Effector memory CD8-positive, alpha-beta T cell (primary cell): ENCODE results near the gene OTUD5.
"Not testable (repeated sequence)": the region's sequence is repeated elsewhere in the genome, so short reads cannot be mapped to it uniquely, and the experiment has no call there.

Experiments used
- ATAC-seq: fragments of 150-1000 bp; cut with Tn5 transposase; replicated peaks from 2 replicates; pipeline ENCODE4 v1.10.0; 2021; ENCODE audit warnings: mild to moderate bottlenecking, moderate library complexity
- DNase-seq, 3 experiments: peaks; one replicate each; pipeline ENCODE4 v3.0.0; 2021
- H3K27ac Mint-ChIP-seq, 2 donors: one replicate each; pipeline ENCODE4 v1.8.0; 2022; ENCODE audit warnings: mild to moderate bottlenecking in 2 of 2, mixed read lengths in 2 of 2, moderate library complexity in 2 of 2
- H3K27me3 Mint-ChIP-seq, 2 donors: one replicate each; pipeline ENCODE4 v1.8.0; 2022; ENCODE audit warnings: mixed read lengths in 2 of 2
- H3K36me3 Mint-ChIP-seq: one replicate; pipeline ENCODE4 v1.8.0; 2022; ENCODE audit warnings: mild to moderate bottlenecking, moderate library complexity, mixed read lengths; ENCODE audit not compliant: insufficient read depth
- H3K4me1 Mint-ChIP-seq, 2 donors: one replicate each; pipeline ENCODE4 v1.8.0; 2022; ENCODE audit warnings: low read depth in 2 of 2, mixed read lengths in 2 of 2
- H3K4me3 Mint-ChIP-seq, 2 donors: one replicate each; pipeline ENCODE4 v1.8.0; 2022; ENCODE audit warnings: mild to moderate bottlenecking in 2 of 2, mixed read lengths in 2 of 2, moderate library complexity in 2 of 2
- H3K9me3 Mint-ChIP-seq, 2 donors: one replicate each; pipeline ENCODE4 v1.8.0; 2022; ENCODE audit warnings: mixed read lengths in 2 of 2

The OTUD5 gene

DNA sequence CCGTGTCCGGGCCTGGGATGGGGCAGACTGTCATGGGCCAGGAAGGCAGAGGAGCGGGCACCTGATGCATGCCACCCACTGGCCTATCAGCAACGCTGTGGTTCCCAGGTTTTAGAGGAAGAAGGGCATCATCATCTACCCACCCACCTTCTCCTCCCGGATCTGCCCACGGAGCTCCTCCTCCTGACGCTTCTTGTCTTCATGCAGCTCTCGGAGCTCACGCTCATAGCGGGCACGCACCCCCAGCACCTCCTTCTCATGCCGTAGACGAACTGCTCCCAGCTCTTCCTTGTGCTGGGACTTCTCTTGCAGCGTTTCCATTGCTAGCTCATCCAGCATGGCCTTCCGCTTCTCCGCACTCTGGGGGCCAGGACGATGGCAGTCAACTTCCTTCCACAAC lies 25.7 kb upstream of the OTUD5 start:
- Mint-ChIP-seq H3K4me3 (no peak overlapping the region), H3K9me3 (no peaks in the 10 kb centered on the region), H3K27ac (no peak overlapping the region), H3K27me3 (no peaks in the 10 kb centered on the region), H3K4me1 (peaks cover 0 to 4% of the 10 kb centered on the region in 2 donors), H3K36me3 (peaks cover 63% of the 10 kb centered on the region)
- DNase-seq (no peak), ATAC-seq (no peak)

DNA sequence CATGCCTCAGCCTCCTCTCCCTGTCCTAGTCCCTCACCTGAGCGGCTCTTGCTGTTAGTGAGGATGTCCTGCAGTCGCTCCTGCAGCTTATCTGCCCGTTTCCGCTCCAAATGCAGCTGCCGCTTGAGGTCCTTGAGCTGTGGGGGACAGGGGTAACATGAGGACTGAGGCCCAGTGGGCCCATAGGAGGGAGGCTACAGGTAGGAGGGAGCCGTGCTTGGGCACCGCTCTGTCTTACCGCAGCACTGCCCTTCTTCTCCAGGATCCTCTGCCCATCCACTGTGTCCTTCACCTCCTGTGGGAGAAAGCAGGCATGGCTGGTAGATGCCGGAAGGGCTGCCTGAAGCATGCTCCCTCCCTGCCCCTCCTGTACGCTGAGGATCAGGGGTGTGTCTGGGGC lies 23.8 kb upstream of the OTUD5 start:
- DNase-seq = no peak
- Mint-ChIP-seq H3K4me3 (no peak overlapping the region), H3K9me3 (no peaks in the 10 kb centered on the region), H3K4me1 (peaks cover 0 to 4% of the 10 kb centered on the region in 2 donors), H3K27me3 (no peaks in the 10 kb centered on the region), H3K27ac (peak overlapping the region in 1 of 2 donors; percentile 15), H3K36me3 (peaks cover 75% of the 10 kb centered on the region)
- no peak for ATAC-seq

DNA sequence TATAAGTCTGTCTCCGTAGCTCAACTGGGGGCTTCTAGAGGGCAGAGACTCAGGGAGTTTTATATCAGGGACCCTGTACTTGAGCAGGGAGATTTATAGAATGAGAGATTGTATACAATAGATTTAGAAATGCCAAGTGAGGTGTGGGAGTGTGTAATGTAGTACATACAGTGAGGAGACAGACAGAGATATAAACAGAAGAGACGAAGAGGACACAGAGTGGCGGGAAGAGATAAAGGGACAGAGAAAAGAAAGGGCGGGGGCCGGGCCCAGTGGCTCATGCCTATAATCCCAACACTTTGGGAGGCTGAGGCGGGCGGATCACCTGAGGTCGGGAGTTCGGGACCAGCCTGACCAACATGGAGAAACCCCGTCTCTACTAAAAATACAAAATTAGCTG lies 22.9 kb upstream of the OTUD5 start:
- not testable (repeated sequence) for ATAC-seq, H3K9me3 Mint-ChIP-seq
- H3K36me3 Mint-ChIP-seq = peaks cover 83% of the 10 kb centered on the region

DNA sequence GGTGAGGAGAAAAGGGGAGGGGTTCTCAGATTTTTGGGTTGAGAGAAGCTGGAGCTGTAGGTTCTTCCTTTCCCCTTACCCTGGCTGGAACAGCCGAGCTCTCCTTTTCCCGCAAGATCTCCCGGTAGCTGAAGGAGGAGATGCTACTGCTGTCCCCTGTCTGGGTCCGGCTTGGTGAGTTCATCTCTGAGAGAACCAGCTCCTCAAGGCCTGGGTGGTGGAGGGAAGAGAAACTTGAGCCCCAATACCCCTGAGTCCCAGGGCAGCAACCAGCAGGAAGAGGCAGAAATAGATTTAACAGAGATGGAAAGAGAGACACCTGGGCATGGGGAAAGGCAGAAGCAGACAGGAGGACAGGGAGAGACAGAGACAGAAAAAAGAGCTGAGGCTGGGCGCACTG lies 20.8 kb upstream of the OTUD5 start:
- ATAC-seq = no peak
- Mint-ChIP-seq H3K27ac (no peak overlapping the region), H3K27me3 (no peaks in the 10 kb centered on the region), H3K4me3 (no peak overlapping the region), H3K9me3 (no peaks in the 10 kb centered on the region), H3K4me1 (peaks cover under 1 to 2% of the 10 kb centered on the region in 2 donors), H3K36me3 (peaks cover 74% of the 10 kb centered on the region)
- DNase-seq = no peak

More for the DNA sequence above, 22.9 kb upstream of the OTUD5 start:
- H3K4me3 Mint-ChIP-seq, H3K27me3 Mint-ChIP-seq, H3K4me1 Mint-ChIP-seq, DNase-seq: not testable (repeated sequence)
- H3K27ac Mint-ChIP-seq = peak overlapping the region in 1 of 2 donors; percentile 57

DNA sequence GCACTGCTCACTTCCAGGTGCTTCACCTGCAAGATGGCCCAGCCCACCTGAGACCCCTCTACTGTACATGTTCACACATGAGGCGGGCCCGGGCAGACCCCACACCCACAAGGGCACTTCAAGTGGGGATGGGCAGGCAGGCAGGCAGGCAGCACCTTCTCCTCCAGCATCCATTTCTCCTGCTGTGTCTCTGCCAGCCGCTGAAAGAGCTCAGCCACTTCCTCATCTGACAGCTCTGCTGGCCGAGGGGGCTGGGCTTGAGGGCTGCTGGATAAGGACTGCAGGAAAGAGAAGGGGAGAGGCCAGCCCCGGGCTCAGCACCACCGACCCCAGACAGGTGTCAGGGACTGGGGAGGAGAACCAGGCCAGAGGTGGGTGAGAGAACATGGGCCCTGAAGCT lies 18.7 kb upstream of the OTUD5 start:
- ATAC-seq = no peak
- no peaks in the 10 kb centered on the region for H3K9me3 Mint-ChIP-seq
- H3K27me3 Mint-ChIP-seq = no peaks in the 10 kb centered on the region
- no peak for DNase-seq
- H3K36me3 Mint-ChIP-seq = peaks cover 63% of the 10 kb centered on the region
- peak overlapping the region in 1 of 2 donors; percentile 18 for H3K27ac Mint-ChIP-seq
- H3K4me1 Mint-ChIP-seq = peaks cover 7 to 14% of the 10 kb centered on the region in 2 donors
- H3K4me3 Mint-ChIP-seq = no peak overlapping the region

DNA sequence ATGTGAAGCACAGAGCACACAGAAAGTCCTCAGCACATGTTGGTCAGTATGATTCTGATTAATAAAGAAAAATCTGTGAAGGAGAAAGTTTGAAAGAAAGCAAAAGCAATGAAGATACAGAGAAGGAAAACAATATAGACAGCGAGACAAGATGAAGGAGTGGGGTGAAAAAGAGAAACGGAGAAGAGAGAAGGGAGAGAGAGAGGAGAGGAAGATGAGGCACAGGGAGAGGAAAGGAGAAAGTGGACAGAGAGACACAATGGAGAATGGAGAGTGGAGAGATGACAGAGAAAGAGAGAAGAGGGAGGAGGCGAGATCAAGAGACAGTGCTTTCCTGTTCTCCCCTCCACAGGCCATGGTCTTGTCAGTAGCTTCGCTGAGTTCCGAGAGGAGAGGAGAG lies 18.1 kb upstream of the OTUD5 start:
- no peak for ATAC-seq
- H3K9me3 Mint-ChIP-seq = no peaks in the 10 kb centered on the region
- no peaks in the 10 kb centered on the region for H3K27me3 Mint-ChIP-seq
- H3K4me3 Mint-ChIP-seq = no peak overlapping the region
- H3K36me3 Mint-ChIP-seq = peaks cover 60% of the 10 kb centered on the region
- peak overlapping the region in 1 of 2 donors; percentile 18 for H3K27ac Mint-ChIP-seq
- DNase-seq = no peak
- H3K4me1 Mint-ChIP-seq = peaks cover 11 to 19% of the 10 kb centered on the region in 2 donors

DNA sequence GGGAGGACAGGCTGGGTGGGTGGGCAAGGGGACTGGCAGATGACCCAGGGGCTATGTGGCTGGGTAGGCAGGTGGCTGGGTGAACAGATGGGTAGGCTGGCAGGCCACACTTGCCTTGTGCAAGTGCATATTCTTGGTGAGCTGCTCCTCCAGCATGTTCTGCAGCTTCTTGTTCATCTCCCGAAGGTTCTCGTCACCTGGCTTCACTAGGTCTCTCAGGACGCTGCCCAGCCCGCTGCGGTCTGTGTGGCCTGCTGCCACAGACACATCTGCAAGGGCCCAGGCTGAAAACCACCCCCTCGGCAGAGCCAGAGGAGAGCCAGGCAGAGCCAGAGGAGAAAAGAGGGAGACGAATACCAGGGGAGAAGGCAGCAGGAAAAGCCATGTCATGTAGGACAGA lies 17.6 kb upstream of the OTUD5 start:
- ATAC-seq = no peak
- Mint-ChIP-seq H3K27ac (no peak overlapping the region), H3K27me3 (no peaks in the 10 kb centered on the region), H3K9me3 (no peaks in the 10 kb centered on the region), H3K4me1 (peaks cover 11 to 19% of the 10 kb centered on the region in 2 donors), H3K36me3 (peaks cover 57% of the 10 kb centered on the region), H3K4me3 (no peak overlapping the region)
- no peak for DNase-seq

DNA sequence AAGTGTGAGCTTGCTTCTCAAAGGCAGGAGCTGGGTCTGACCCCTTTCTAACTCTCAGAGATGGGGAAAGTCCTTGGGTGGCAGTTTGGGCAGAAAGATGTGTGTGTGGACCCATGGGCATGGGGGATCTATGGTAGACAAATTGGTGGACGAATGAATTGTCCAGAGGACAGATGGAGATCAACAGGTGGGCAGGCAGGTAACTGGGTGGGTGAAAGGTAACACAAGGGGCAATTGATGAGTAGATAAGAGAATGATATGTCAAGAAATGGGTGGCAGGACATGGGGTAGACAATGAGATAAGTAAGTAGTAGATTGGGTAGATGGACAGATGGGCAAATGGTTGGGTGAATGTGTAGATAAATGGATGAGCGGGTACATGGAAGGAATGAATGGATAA lies 17.2 kb upstream of the OTUD5 start:
- H3K36me3 Mint-ChIP-seq = peaks cover 52% of the 10 kb centered on the region

DNA sequence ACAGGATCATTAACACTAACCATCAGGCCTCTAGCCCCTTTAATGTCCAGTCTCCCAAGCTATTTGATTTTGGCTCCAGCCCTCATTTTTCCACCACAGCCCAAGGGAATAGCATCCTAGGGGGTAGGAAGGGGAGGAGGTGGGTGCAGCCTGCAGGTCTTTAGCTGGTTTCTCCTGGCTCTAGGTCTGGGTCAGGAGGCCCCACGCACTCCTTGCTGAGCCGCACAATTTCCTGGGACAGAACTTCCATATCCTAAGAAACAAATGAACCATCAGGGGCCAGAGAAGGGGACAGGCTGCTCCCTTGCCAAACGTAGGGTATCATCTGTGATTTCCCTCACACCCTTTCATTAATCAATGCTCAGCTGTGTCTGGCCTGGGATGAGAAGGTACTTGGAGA lies 16.6 kb upstream of the OTUD5 start:
- no peak overlapping the region for H3K4me3 Mint-ChIP-seq
- no peak for ATAC-seq
- no peaks in the 10 kb centered on the region for H3K27me3 Mint-ChIP-seq
- H3K9me3 Mint-ChIP-seq = no peaks in the 10 kb centered on the region
- no peak overlapping the region for H3K27ac Mint-ChIP-seq
- H3K4me1 Mint-ChIP-seq = peaks cover 11 to 19% of the 10 kb centered on the region in 2 donors
- no peak for DNase-seq
- H3K36me3 Mint-ChIP-seq = peaks cover 47% of the 10 kb centered on the region

More for the DNA sequence above, 17.2 kb upstream of the OTUD5 start:
- DNase-seq = no peak
- H3K4me1 Mint-ChIP-seq = peaks cover 11 to 19% of the 10 kb centered on the region in 2 donors
- no peaks in the 10 kb centered on the region for H3K27me3 Mint-ChIP-seq
- H3K4me3 Mint-ChIP-seq = no peak overlapping the region
- no peak for ATAC-seq
- H3K27ac Mint-ChIP-seq = no peak overlapping the region
- no peaks in the 10 kb centered on the region for H3K9me3 Mint-ChIP-seq

DNA sequence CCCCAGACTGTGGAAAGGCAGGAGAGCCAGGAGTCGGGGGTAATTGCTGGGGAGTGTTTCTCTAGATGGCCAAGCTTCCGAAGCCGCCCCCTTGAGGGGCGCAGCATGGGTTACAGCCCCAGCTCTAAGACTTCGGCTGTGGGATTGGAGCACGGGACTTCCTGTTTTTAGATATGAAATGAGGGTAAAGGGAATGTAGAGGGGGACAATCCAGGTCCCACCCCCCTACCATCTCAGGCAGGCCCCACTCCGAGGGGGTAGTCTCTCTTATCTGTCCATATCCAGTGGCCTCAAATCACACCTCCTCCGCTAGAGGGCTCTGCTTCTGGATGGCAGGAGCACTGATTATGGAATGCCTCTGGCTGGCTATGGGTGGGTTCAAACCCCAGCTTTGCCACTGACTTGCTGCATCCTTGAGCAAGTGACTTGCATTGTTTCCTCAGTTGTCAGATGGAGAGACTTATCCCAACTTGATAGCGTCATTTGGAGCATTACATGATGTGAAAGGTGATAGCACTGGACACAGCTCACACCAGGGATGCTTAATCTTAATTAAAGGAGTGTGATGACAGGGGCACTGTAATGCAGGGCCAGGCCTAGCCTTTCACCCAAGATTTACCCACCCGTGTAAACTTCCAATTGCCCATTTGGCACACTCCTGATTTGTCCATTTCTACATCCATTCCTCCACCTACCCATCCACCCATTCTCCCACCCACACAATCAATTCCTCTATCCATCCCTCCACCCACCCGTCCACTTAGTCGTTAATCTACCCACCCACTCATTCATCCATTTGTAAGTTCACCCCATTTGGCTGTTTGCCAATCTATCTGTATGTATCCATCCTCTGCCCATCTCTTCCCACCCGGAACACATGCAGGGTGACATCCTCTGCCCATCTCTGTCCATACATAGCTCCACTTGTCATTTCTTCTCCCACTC lies 15.1 kb upstream of the OTUD5 start:
- peaks cover 11 to 19% of the 10 kb centered on the region in 2 donors for H3K4me1 Mint-ChIP-seq
- peak overlapping the region in 1 of 2 donors; percentile 27 for H3K27ac Mint-ChIP-seq
- DNase-seq (peak in 1 of 3 experiments; percentile 6), ATAC-seq (peak; percentile 55)
- no peaks in the 10 kb centered on the region for H3K27me3 Mint-ChIP-seq
- peaks cover 31% of the 10 kb centered on the region for H3K36me3 Mint-ChIP-seq
- H3K4me3 Mint-ChIP-seq = peak overlapping the region; percentile 53 to 60
- H3K9me3 Mint-ChIP-seq = no peaks in the 10 kb centered on the region

DNA sequence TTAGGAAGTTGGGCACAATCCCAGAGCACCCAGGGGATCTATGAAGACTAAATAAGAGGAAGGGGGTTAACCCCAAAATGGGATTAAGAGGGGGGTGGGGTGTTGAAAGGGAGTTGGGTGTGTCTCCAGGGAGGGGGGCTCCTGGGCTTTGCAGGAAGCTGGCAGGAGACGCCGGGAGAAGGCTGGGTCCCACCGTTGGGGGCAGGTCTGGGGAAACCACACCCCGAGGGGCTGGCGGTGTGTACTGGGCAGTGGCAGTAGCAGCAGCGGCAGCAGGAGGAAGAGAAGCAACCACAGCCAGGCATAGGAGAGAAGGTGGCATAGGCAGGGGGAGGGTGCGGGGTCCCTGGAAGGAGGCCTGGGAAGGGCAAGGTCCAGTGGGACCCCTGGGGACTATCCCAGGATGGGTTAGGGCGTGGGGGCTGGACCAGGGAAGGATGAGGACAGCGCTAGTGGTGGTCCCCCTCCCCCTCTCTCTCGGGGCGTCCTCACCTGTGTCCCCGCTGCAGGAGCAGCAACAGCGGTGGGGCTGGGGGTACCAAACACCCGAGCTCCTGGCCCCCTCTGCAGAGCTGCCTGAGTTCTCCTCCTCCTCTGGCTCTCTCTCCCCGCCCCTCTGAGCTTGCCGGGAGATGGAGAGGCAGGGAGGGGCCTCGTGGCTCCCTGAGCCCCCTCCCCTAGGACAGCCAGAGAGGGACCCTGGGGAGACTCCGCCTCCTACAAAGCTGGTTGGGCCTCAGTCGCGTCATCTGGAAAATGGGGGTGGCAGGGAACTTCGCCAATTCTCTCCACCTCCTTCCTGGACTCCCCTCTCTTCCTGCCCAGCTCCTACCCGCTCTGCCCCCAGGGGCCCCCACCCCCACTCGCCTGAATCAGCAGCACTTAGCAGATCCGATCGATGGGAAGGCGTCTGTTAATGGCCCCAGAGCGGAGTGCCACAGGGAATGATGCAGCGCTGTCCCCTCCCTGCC lies 14.1 kb upstream of the OTUD5 start, which contains the start of gene KCND1:
KCND1 (minus strand) TSS at position 596 of the 971 bp plus-strand sequence. CDS start 1,573 bp downstream, outside the sequence.
- H3K4me3 Mint-ChIP-seq = peak within 1 kb of the TSS; percentile 53 to 60

DNA sequence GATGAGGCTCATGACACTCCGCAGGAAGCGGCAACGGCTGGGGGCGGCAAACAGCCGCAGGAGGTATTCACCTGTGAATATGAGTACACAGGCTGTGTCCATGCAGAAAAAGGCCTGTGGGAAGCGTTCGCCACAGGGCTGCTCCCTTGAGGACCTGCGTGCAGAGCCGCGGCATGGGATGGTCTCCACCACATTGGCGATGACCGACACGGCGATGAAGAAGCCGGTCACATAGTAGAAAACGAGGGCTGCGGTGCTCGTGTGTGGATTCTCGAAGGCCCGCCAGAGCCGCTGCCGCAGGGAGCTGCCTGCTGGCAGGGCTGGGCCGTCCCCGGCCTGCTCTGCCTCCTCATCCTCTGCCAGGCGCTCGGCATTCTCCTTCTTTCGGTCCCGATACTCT lies 12.1 kb upstream of the OTUD5 start:
- H3K9me3 Mint-ChIP-seq = no peaks in the 10 kb centered on the region
- H3K27me3 Mint-ChIP-seq = no peaks in the 10 kb centered on the region
- peaks cover 8% of the 10 kb centered on the region for H3K36me3 Mint-ChIP-seq
- ATAC-seq (no peak), DNase-seq (no peak)
- H3K4me1 Mint-ChIP-seq = peaks cover 11 to 19% of the 10 kb centered on the region in 2 donors
- no peak overlapping the region for H3K27ac Mint-ChIP-seq
- no peak overlapping the region for H3K4me3 Mint-ChIP-seq

More for the DNA sequence above, 14.1 kb upstream of the OTUD5 start, which contains the start of gene KCND1:
- ATAC-seq (peak; percentile 32), DNase-seq (no peak)
- Mint-ChIP-seq H3K27me3 (no peaks in the 10 kb centered on the region), H3K36me3 (peaks cover 22% of the 10 kb centered on the region), H3K27ac (peak within 1 kb of the TSS in 1 of 2 donors; percentile 85), H3K4me1 (peaks cover 11 to 19% of the 10 kb centered on the region in 2 donors), H3K9me3 (no peaks in the 10 kb centered on the region)

DNA sequence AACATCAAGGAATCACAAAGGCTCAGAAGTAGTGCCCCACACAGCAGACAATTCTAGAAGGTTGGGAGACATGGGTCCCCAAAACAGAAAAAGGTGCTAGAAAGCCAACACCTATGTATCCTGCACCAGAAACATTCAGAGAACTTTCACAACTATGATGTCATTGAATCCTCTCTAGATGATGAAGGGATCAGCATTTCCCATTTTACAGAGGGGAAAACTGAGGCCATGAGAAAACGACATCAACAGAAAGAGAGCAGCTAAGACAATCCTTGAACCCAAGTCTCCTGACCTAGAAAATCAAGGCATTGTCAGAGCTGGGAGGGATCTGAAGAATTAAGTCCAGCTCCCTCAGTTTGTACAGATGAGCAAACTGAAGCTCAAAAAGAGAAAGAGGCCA lies 11.0 kb upstream of the OTUD5 start:
- Mint-ChIP-seq H3K4me3 (no peak overlapping the region), H3K36me3 (peaks cover 8% of the 10 kb centered on the region), H3K4me1 (peaks cover 10 to 19% of the 10 kb centered on the region in 2 donors), H3K27ac (no peak overlapping the region), H3K9me3 (no peaks in the 10 kb centered on the region), H3K27me3 (no peaks in the 10 kb centered on the region)
- ATAC-seq (no peak), DNase-seq (no peak)
